SK-N-MC (cell line): ENCODE data around the gene EIF4EBP2.

Experiments
- EZH2 ChIP-seq: fragments of 200-600 bp; sonication (generic); IDR thresholded peaks from one replicate; pipeline ENCODE4 v1.6.1; 2017; ENCODE audit warnings: antibody characterized with exemption
- POLR2AphosphoS5 ChIP-seq: IDR thresholded peaks from 2 replicates; pipeline ENCODE4 v1.6.1; 2012; ENCODE audit warnings: mild to moderate bottlenecking, low read depth, low read length, borderline replicate concordance

- no peak for TF ChIP-seq EZH2
- TF ChIP-seq POLR2AphosphoS5 = no peak
Observed at GRCh38 chr10:70465278-70465677, 61.3 kb downstream of the EIF4EBP2 start.
